ENCODE results near the gene MTA1.

GRCh38 chr14:105450123-105450505 is 30.5 kb downstream of the MTA1 start:
- no peak for TF ChIP-seq POLR2A (IDR thresholded peaks at IDR 0.05; ENCODE audit: low read length)
- TF ChIP-seq GATA1 (IDR thresholded peaks at IDR 0.05; ENCODE audit: low read depth, low read length), result no peak
